ENCODE results near the gene DOK7. TPM values are rescaled to one million over a fixed set of nuclear protein-coding genes. Genes with fewer than 3 reads are reported as not detected.

DOK7 gene
- total and polyA plus RNA-seq, 2 donors (not counting 3 experiments of a cell fraction or from before 2014, with no cell fraction given), result not detected

GRCh38 chr4:3434881-3435685 lies 28.0 kb upstream of the DOK7 start:
- TF ChIP-seq CTCF (IDR thresholded peaks at IDR 0.05; ENCODE audit: extremely low read depth in 1 of 2, insufficient read depth in 1 of 2, low read depth in 1 of 2, low read length in 2 of 2) (peak in 1 of 2 donors; percentile 9), POLR2A (IDR thresholded peaks at IDR 0.05; ENCODE audit: low read depth, low read length) (no peak)
- BruUV-seq (replicated peaks), result no TSS peak
- FAIRE-seq (no peak), DNase-seq (ENCODE audit: low read depth, low spot score) (no peak)
- Histone ChIP-seq H3K27ac (ENCODE audit: insufficient read depth, low read depth, low read length) (no peak overlapping the region), H3K79me2 (ENCODE audit: control insufficient read depth, insufficient read depth, low read length) (no peaks in the 10 kb centered on the region), H3K4me1 (ENCODE audit: control insufficient read depth, extremely low read depth, insufficient read depth, low read length) (peaks cover 7% of the 10 kb centered on the region), H3K9me1 (replicated peaks; ENCODE audit: control insufficient read depth, extremely low read depth, insufficient read depth, low read length) (no peaks in the 10 kb centered on the region), H3K27me3 (ENCODE audit: control insufficient read depth in 2 of 2, insufficient read depth in 2 of 2, low read length in 2 of 2) (no peaks in the 10 kb centered on the region), H3K9me3 (replicated peaks; ENCODE audit: control insufficient read depth, insufficient read depth, low read length) (no peaks in the 10 kb centered on the region), H2AFZ (ENCODE audit: low read depth, low read length) (no peak overlapping the region), H4K20me1 (replicated peaks; ENCODE audit: control insufficient read depth, extremely low read depth, insufficient read depth, low read length) (no peaks in the 10 kb centered on the region), H3K36me3 (ENCODE audit: control insufficient read depth in 2 of 2, extremely low read depth in 1 of 2, insufficient read depth in 2 of 2, low read length in 2 of 2) (peaks cover 0 to 12% of the 10 kb centered on the region in 2 experiments), H3K4me3 (replicated peaks in 1 of 3; ENCODE audit: insufficient read depth in 1 of 3, low read depth in 1 of 3, low read length in 3 of 3) (no peak overlapping the region), H3K4me2 (ENCODE audit: insufficient read depth, low read length) (no peak overlapping the region), H3K9ac (replicated peaks; ENCODE audit: extremely low read depth, insufficient read depth, low read length) (no peak overlapping the region)
- POLR2A ChIA-PET, result no interaction called here
- CTCF ChIA-PET, result interaction anchor here (0.6 to 4.7 kb wide), 8 partner anchors 42 to 242 kb away, joined by 3 to 47 read pairs (median 3); no protein-coding TSS in a partner anchor
- intact Hi-C loops (cut with micrococcal nuclease) (loop anchor here (5.0 kb wide), 1 partner anchor 48 kb away; no protein-coding TSS in a partner anchor), dilution Hi-C loops (cut with MboI; ENCODE audit: extremely low pct_ligation_motif_present, low sequenced_read_pairs) (no loop called here)

- no peak overlapping the region for H3K4me2 ChIP-seq (ENCODE audit: insufficient read depth, low read length)
- FAIRE-seq, result no peak
- H3K4me1 ChIP-seq (ENCODE audit: control insufficient read depth, extremely low read depth, insufficient read depth, low read length), result peaks cover 7% of the 10 kb centered on the region
- no peaks in the 10 kb centered on the region for H3K27me3 ChIP-seq (ENCODE audit: control insufficient read depth in 2 of 2, insufficient read depth in 2 of 2, low read length in 2 of 2)
- no peak overlapping the region for H2AFZ ChIP-seq (ENCODE audit: low read depth, low read length)
- dilution Hi-C loops (cut with MboI; ENCODE audit: extremely low pct_ligation_motif_present, low sequenced_read_pairs) (no loop called here), intact Hi-C loops (cut with micrococcal nuclease) (loop anchor here (5.0 kb wide), 1 partner anchor 48 kb away; no protein-coding TSS in a partner anchor)
- H3K36me3 ChIP-seq (ENCODE audit: control insufficient read depth in 2 of 2, extremely low read depth in 1 of 2, insufficient read depth in 2 of 2, low read length in 2 of 2), result peaks cover 0 to 11% of the 10 kb centered on the region in 2 experiments
- no peaks in the 10 kb centered on the region for H3K9me1 ChIP-seq (replicated peaks; ENCODE audit: control insufficient read depth, extremely low read depth, insufficient read depth, low read length)
- no peaks in the 10 kb centered on the region for H3K79me2 ChIP-seq (ENCODE audit: control insufficient read depth, insufficient read depth, low read length)
- no peak overlapping the region for H3K9ac ChIP-seq (replicated peaks; ENCODE audit: extremely low read depth, insufficient read depth, low read length)
- ChIA-PET POLR2A (no interaction called here), CTCF (interaction anchor here (4.7 kb wide), 1 partner anchor 90 kb away, joined by 47 read pairs; no protein-coding TSS in a partner anchor)
- no peak for DNase-seq (ENCODE audit: low read depth, low spot score)
- TF ChIP-seq EZH2 (IDR thresholded peaks at IDR 0.05; ENCODE audit: borderline replicate concordance, low read depth, low read length, severe bottlenecking) (no peak), GATA2 (IDR thresholded peaks at IDR 0.05; ENCODE audit: insufficient read depth, insufficient read length, low read depth, low read length) (no peak), FOS (IDR thresholded peaks at IDR 0.05; ENCODE audit: borderline replicate concordance, insufficient read depth, low read length) (no peak), POLR2A (IDR thresholded peaks at IDR 0.05; ENCODE audit: low read depth, low read length) (no peak), MYC (IDR thresholded peaks at IDR 0.05; ENCODE audit: low read depth, low read length) (no peak), POLR2AphosphoS5 (IDR thresholded peaks at IDR 0.05; ENCODE audit: insufficient read depth, low read depth, low read length) (no peak)
- no TSS peak for BruUV-seq (replicated peaks)
- no peak overlapping the region for H3K27ac ChIP-seq (ENCODE audit: insufficient read depth, low read depth, low read length)
- no peaks in the 10 kb centered on the region for H3K9me3 ChIP-seq (replicated peaks; ENCODE audit: control insufficient read depth, insufficient read depth, low read length)
- no peaks in the 10 kb centered on the region for H4K20me1 ChIP-seq (replicated peaks; ENCODE audit: control insufficient read depth, extremely low read depth, insufficient read depth, low read length)
- no peak overlapping the region for H3K4me3 ChIP-seq (replicated peaks in 1 of 3; ENCODE audit: insufficient read depth in 1 of 3, low read depth in 1 of 3, low read length in 3 of 3)
Measured at GRCh38 chr4:3435686-3435956, 27.5 kb upstream of the DOK7 start.

Measured in endothelial cell of umbilical vein (primary cell).